CD4-positive, alpha-beta T cell treated with Interleukin-1 beta for 1 hour (primary cell): ENCODE data around the gene MAGEB6B.
"Not testable (repeated sequence)": the region's sequence is repeated elsewhere in the genome, so short reads cannot be mapped to it uniquely, and the experiment has no call there.

Experiments used
- DNase-seq, 2 donors: peaks; one replicate each; pipeline ENCODE4 v3.0.0-alpha.2; 2020 to 2022

Gene MAGEB6B

DNA sequence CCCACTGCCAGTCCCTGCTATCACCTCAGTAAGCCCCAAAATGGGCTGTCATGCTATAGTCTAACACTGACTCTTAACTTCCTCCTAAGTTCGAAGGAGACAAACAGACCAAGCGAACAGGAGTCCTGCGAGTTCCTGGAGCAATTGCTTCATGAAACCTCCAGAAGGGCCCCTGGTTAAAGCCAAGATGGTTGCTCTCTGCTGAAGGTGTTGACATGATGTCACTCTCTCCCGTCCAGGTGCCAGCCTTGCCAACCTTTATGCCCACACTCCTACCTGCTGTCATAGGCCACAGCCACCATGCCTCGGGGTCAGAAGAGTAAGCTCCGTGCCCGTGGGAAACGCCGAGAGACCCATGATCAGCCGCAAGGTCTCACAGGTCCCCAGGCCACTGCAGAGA, at the start of gene MAGEB6B:
Gene MAGEB6B (plus strand): TSS at position 301 of the 400 bp plus-strand sequence. CDS start 0 bp downstream, at position 301.
- no peak for DNase-seq

DNA sequence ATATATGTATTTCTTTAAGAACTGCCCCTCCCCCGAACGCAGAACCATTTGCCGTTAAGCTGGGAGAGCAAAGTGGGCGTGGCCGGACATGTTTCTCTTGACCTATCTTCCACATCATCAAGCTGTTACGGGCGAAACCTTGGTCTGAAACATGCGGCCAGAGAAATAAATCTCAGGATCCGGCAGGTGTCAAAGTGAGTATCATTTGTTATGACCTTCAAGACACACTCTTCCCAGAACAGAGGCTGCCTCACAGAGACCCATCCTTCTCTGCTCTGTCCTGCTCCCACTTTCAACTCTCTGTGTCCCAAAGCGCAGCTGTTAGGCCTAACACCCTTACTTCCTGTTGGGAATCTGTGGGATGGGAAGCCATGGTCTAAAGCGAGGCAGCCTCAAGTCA, 22.1 kb upstream of the MAGEB6B start, which contains the start of gene MAGEB18:
Gene MAGEB18 (plus strand): TSS at position 70 of the 400 bp plus-strand sequence. CDS start 643 bp downstream, outside the sequence.
- no peak for DNase-seq

- DNase-seq = no peak
Observed at GRCh38 chrX:26146024-26146423, 14.4 kb upstream of the MAGEB6B start.

DNA sequence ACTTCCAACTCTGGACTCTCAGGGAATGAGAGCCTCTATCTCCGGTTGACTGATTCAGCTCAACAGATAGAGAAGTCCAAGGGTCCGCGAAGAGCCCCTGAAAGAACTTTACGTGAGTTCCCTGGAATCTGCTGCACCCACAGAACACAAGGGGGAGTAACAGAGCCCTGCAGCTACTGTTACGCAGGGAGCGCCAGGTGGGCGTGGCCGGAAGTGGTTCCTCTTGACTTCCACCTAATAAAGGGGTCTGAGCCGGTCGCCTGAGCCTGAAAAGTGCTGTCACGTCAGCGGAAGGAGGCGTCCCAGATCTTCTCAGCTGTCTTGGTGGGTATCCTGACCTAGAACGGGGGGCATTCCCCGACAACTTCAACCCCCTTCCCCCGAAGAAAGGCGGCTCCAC, 31.8 kb downstream of the MAGEB6B start, which contains the start of gene MAGEB6:
Gene MAGEB6 (plus strand): TSS at position 237 of the 400 bp plus-strand sequence. CDS start 1,407 bp downstream, outside the sequence.
- no peak for DNase-seq

DNA sequence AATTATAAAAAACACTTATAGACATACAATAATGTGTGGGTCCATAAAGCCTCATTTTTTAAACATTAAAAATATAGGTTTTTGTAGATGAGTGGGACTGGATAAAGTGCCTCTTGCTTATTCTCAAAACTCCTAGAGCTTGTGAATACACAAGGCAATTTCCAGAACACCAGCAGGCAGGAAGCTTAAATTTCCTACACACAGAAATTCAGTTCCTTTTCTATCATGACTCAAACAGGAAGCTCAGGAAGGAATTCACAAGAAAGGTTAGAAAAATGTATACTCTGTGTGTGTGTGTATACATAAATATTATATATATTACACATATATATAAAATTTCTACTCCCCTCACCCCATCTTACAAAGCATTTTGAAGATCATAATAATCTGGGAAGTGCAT, 43.2 kb downstream of the MAGEB6B start:
- no peak for DNase-seq

- DNase-seq = not testable (repeated sequence)
Observed at GRCh38 chrX:26204717-26205116, 44.3 kb downstream of the MAGEB6B start.

DNA sequence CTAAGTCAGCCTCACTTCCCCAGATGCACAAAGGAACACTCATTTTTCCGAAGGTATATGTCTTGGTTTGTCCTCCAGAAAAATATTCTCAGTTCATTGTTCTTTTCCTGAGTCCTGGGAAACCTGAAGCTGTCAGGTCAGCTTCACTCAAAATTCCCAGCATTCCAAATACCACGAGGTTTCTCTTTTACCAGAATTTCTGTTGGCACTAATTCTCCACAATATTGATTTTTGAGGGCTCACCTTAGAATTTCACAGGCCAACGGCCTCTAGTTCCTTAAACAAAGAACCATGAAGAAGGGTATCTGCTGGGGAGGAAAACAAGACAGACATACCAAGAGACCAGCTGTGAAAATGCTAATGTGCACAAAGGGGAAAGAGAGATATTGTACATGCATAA, 47.6 kb downstream of the MAGEB6B start:
- DNase-seq = no peak
